Nephron progenitor cell (in vitro differentiated cells): ENCODE data around the gene FNDC3B.

Source experiments
- DNase-seq: peaks from one replicate; pipeline ENCODE4 v3.0.0; 2021
- H3K27ac Mint-ChIP-seq: 2 replicates; pipeline ENCODE4 v1.8.0; 2021; ENCODE audit warnings: mild to moderate bottlenecking, moderate library complexity, mixed read lengths
- H3K27me3 Mint-ChIP-seq: 2 replicates; pipeline ENCODE4 v1.8.0; 2021; ENCODE audit warnings: mild to moderate bottlenecking, low read depth, mixed read lengths; ENCODE audit not compliant: poor library complexity
- H3K36me3 Mint-ChIP-seq: 2 replicates; pipeline ENCODE4 v1.8.0; 2021; ENCODE audit warnings: low read depth, mixed read lengths
- H3K4me1 Mint-ChIP-seq: 2 replicates; pipeline ENCODE4 v1.8.0; 2021; ENCODE audit warnings: mixed read lengths
- H3K4me3 Mint-ChIP-seq: 2 replicates; pipeline ENCODE4 v1.8.0; 2021; ENCODE audit warnings: mild to moderate bottlenecking, moderate library complexity, mixed read lengths
- H3K9me3 Mint-ChIP-seq: 2 replicates; pipeline ENCODE4 v1.8.0; 2021; ENCODE audit warnings: mild to moderate bottlenecking, moderate library complexity, mixed read lengths
- CTCF ChIP-seq: fragments of 200-600 bp; sonication (generic); IDR thresholded peaks from 2 replicates; pipeline ENCODE4 v1.5.0; 2021; ENCODE audit warnings: antibody characterized with exemption

FNDC3B gene

GRCh38 chr3:172118019-172118418 is 78.6 kb downstream of the FNDC3B start:
- no peaks in the 10 kb centered on the region for H3K27me3 Mint-ChIP-seq
- H3K27ac Mint-ChIP-seq: peak overlapping the region; percentile 18
- no peak for TF ChIP-seq CTCF
- H3K4me3 Mint-ChIP-seq: no peak overlapping the region
- H3K9me3 Mint-ChIP-seq: no peaks in the 10 kb centered on the region
- H3K36me3 Mint-ChIP-seq: peaks cover 69% of the 10 kb centered on the region
- DNase-seq: no peak
- no peaks in the 10 kb centered on the region for H3K4me1 Mint-ChIP-seq

GRCh38 chr3:172119266-172119969 is 80.0 kb downstream of the FNDC3B start:
- Mint-ChIP-seq H3K36me3 (peaks cover 73% of the 10 kb centered on the region), H3K27ac (no peak overlapping the region), H3K4me3 (no peak overlapping the region), H3K9me3 (no peaks in the 10 kb centered on the region), H3K4me1 (peaks cover under 1% of the 10 kb centered on the region), H3K27me3 (no peaks in the 10 kb centered on the region)
- no peak for DNase-seq
- no peak for TF ChIP-seq CTCF

- no peak overlapping the region for H3K27ac Mint-ChIP-seq
- H3K36me3 Mint-ChIP-seq: peaks cover 76% of the 10 kb centered on the region
- H3K9me3 Mint-ChIP-seq: no peaks in the 10 kb centered on the region
- H3K4me3 Mint-ChIP-seq: no peak overlapping the region
- DNase-seq: no peak
- H3K27me3 Mint-ChIP-seq: no peaks in the 10 kb centered on the region
- no peak for TF ChIP-seq CTCF
- peaks cover 16% of the 10 kb centered on the region for H3K4me1 Mint-ChIP-seq
Measured at GRCh38 chr3:172120912-172121311, 81.5 kb downstream of the FNDC3B start.

- DNase-seq: no peak
- Mint-ChIP-seq H3K9me3 (peaks cover 3% of the 10 kb centered on the region), H3K4me1 (peaks cover 26% of the 10 kb centered on the region), H3K36me3 (peaks cover 74% of the 10 kb centered on the region), H3K4me3 (no peak overlapping the region), H3K27ac (no peak overlapping the region), H3K27me3 (no peaks in the 10 kb centered on the region)
- TF ChIP-seq CTCF: no peak
Measured at GRCh38 chr3:172121981-172122380, 82.6 kb downstream of the FNDC3B start.

- no peak for DNase-seq
- Mint-ChIP-seq H3K9me3 (peaks cover 5% of the 10 kb centered on the region), H3K4me1 (peaks cover 30% of the 10 kb centered on the region), H3K36me3 (peaks cover 74% of the 10 kb centered on the region), H3K27me3 (peaks cover 3% of the 10 kb centered on the region), H3K4me3 (no peak overlapping the region), H3K27ac (peak overlapping the region; percentile 74)
- no peak for TF ChIP-seq CTCF
Measured at GRCh38 chr3:172124271-172124670, 84.9 kb downstream of the FNDC3B start.

- H3K27ac Mint-ChIP-seq: peak overlapping the region; percentile 97
- DNase-seq: no peak
- peaks cover 10% of the 10 kb centered on the region for H3K9me3 Mint-ChIP-seq
- TF ChIP-seq CTCF: no peak
- H3K4me1 Mint-ChIP-seq: peaks cover 30% of the 10 kb centered on the region
- no peak overlapping the region for H3K4me3 Mint-ChIP-seq
- H3K36me3 Mint-ChIP-seq: peaks cover 76% of the 10 kb centered on the region
- peaks cover 3% of the 10 kb centered on the region for H3K27me3 Mint-ChIP-seq
Measured at GRCh38 chr3:172125053-172125452, 85.7 kb downstream of the FNDC3B start.
